ENCODE measurements around the gene URI1. TPM values are rescaled to one million over a fixed set of nuclear protein-coding genes. Genes with fewer than 3 reads are reported as not detected.
"Not testable (repeated sequence)": the region's sequence is repeated elsewhere in the genome, so short reads cannot be mapped to it uniquely, and the experiment has no call there.

The URI1 gene
- total RNA-seq, 1 donor from 2014 or later, result 58.4 TPM

DNA sequence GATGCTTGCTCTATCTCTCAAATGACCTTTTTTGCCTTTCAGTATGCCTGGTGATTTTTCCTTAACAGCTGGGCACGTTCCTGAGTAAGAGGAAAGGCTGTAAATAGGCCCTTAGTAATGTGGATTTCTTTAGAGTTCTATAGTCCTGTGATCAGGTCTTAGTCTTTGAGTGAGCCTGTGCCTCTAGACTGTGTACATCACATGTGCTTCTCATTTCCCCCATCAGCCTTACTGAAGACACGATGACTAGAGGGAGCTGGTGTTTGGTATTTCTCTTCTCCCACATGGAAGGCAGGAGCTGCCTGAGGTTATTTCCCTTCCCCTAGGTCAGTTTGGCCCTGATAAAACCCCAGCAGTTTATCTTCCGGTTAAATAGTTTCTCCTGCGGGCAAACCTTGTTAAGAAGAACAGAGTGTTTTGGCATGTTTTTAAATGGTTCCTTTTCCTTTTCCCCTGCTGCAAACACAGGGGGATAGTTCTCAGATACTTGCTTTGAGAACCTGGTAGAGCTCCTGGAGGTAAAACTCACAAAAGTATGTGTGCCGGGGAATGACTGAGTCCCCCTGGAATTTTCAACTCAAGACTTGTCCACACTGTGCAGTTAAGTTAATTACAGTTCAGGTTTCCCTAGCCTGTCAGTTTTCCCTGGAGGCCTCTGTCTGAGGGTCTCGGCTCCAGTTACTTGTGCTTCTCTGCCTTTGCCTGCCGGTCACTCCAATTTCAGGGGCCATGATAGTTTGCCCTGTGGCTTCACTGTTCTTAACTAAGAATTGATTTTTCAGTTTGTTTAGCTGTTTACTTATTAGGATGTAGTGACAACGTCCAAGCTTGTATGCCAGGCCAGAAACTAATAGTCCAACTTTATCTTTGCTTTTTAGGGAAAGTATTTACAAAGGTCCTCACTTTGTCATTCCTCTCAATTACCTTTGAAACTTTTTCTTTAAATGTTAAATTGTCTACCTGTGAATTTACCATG lies 94.4 kb downstream of the URI1 start:
- TF ChIP-seq, protein P1, sequence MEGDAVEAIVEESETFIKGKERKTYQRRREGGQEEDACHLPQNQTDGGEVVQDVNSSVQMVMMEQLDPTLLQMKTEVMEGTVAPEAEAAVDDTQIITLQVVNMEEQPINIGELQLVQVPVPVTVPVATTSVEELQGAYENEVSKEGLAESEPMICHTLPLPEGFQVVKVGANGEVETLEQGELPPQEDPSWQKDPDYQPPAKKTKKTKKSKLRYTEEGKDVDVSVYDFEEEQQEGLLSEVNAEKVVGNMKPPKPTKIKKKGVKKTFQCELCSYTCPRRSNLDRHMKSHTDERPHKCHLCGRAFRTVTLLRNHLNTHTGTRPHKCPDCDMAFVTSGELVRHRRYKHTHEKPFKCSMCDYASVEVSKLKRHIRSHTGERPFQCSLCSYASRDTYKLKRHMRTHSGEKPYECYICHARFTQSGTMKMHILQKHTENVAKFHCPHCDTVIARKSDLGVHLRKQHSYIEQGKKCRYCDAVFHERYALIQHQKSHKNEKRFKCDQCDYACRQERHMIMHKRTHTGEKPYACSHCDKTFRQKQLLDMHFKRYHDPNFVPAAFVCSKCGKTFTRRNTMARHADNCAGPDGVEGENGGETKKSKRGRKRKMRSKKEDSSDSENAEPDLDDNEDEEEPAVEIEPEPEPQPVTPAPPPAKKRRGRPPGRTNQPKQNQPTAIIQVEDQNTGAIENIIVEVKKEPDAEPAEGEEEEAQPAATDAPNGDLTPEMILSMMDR (IDR thresholded peaks at IDR 0.05; ENCODE audit: unreplicated experiment), result no peak
- Mint-ChIP-seq H3K4me1 (ENCODE audit: low read depth) (peaks cover 21% of the 10 kb centered on the region), H3K4me3 (ENCODE audit: low read depth) (no peak overlapping the region), H3K27ac (peak overlapping the region; percentile 81), H3K27me3 (no peaks in the 10 kb centered on the region), H3K36me3 (ENCODE audit: insufficient read depth) (peaks cover 40% of the 10 kb centered on the region), H3K9me3 (ENCODE audit: low read depth) (peaks cover 27% of the 10 kb centered on the region)
- no peak for DNase-seq (ENCODE audit: low spot score, unreplicated experiment)

DNA sequence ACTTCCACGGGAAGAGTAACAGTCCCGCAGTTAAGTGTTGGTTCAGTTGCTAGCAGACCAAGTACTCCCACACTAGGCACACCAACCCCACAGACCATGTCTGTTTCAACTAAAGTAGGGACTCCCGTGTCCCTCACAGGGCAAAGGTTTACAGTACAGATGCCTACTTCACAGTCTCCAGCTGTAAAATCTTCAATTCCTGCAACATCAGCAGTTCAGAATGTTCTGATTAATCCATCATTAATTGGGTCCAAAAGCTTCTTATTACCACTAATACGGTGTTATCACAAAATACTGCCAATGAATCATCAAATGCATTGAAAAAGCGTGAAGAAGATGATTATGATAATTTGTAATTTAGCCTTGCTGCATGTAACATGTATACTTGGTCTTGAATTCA lies 95.8 kb downstream of the URI1 start:
- TF ChIP-seq, protein P1 (IDR thresholded peaks at IDR 0.05; ENCODE audit: unreplicated experiment), result no peak
- peaks cover 36% of the 10 kb centered on the region for H3K36me3 Mint-ChIP-seq (ENCODE audit: insufficient read depth)
- H3K9me3 Mint-ChIP-seq (ENCODE audit: low read depth), result peaks cover 20% of the 10 kb centered on the region
- no peak overlapping the region for H3K27ac Mint-ChIP-seq
- H3K4me3 Mint-ChIP-seq (ENCODE audit: low read depth), result no peak overlapping the region
- H3K27me3 Mint-ChIP-seq, result no peaks in the 10 kb centered on the region
- H3K4me1 Mint-ChIP-seq (ENCODE audit: low read depth), result peaks cover 21% of the 10 kb centered on the region
- DNase-seq (ENCODE audit: low spot score, unreplicated experiment), result no peak

DNA sequence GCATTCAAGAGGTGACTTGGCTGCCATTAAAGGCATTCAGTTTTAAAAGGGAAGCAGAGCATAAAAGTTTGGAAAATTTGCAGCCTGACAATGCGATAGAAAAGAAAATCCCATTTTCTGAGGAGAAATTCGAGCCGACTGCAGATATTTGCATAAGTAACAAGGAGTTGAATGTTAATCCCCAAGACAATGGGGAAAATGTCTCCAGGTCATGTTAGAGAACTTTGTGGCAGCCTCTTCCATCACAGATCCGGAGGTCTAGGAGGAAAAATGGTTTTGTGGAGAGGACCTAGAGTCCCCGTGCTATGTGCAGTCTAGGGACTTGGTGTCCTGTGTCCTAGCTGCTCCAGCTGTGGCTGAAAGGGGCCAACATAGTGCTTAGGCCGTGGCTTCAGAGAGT lies 99.9 kb downstream of the URI1 start:
- not testable (repeated sequence) for DNase-seq (ENCODE audit: low spot score, unreplicated experiment); H3K4me3 Mint-ChIP-seq (ENCODE audit: low read depth); H3K27ac Mint-ChIP-seq; H3K27me3 Mint-ChIP-seq; H3K4me1 Mint-ChIP-seq (ENCODE audit: low read depth); H3K9me3 Mint-ChIP-seq (ENCODE audit: low read depth)
- peaks cover 24% of the 10 kb centered on the region for H3K36me3 Mint-ChIP-seq (ENCODE audit: insufficient read depth)

DNA sequence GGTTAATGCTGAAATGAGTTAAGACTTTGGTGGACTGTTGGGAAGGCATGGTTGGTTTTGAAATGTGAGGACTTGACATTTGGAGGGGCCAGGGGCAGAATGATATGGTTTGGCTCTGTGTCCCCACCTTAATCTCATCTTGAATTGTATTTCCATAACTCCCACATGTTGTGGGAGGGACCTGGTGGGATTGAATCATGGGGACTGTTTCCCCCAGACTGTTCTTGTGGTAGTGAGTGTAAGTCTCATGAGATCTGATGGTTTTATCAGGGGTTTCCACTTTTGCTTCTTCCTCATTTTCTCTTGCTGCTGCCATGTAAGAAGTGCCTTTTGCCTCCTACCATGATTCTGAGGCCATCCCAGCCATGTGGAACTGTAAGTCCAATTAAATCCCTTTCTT lies 101.0 kb downstream of the URI1 start:
- not testable (repeated sequence) for H3K9me3 Mint-ChIP-seq (ENCODE audit: low read depth); H3K27ac Mint-ChIP-seq; H3K27me3 Mint-ChIP-seq; DNase-seq (ENCODE audit: low spot score, unreplicated experiment); H3K4me3 Mint-ChIP-seq (ENCODE audit: low read depth); H3K4me1 Mint-ChIP-seq (ENCODE audit: low read depth)
- peaks cover 16% of the 10 kb centered on the region for H3K36me3 Mint-ChIP-seq (ENCODE audit: insufficient read depth)

DNA sequence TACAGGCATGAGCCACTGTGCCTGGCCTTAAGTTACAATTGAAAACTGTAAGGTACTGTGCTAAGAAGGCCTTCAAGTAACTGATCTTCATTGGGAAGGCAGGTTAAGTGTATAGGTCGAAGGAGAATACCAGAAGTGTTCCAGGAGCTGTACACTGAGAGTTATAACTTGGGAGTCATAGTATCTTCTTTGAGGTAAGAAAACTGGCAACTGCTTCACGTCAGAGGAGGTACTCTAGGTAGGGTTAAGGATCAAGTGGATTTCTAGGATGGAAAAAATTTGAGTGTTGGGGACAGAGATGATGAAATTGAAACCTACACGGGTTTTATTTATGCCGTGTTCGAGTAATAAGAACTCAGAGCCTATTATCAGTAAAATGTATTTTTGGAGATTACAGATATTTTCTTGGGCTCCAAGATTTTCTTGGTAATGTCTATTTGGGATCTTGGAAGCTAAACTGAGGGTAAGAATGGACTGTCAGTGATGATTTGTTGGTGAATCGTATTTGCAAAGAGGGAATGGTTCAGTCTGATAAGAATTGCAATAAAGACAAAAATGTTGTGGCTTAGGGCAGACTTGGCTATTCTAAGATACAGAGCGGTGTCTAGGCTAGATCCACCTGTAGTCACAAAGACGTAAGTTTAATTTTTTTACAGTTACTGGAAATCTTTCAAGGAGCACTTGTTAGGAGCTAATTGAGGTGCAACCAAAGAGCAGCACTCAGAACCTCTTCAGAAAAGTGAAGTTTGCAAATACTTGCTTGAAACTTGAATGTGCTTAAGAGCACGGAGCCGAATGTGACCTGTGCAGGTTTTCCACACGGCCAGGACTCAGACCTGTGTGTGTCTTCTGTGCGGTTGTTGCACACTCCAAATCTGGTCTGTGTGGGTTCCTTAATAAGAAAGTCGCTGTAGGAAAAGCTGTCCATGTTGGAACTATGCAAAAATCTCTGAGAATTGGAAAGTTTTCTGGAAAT lies 102.5 kb downstream of the URI1 start:
- Mint-ChIP-seq H3K36me3 (ENCODE audit: insufficient read depth) (peaks cover 11% of the 10 kb centered on the region), H3K4me3 (ENCODE audit: low read depth) (no peak overlapping the region), H3K27ac (no peak overlapping the region), H3K4me1 (ENCODE audit: low read depth) (peaks cover 2% of the 10 kb centered on the region), H3K9me3 (ENCODE audit: low read depth) (no peaks in the 10 kb centered on the region), H3K27me3 (no peaks in the 10 kb centered on the region)
- DNase-seq (ENCODE audit: low spot score, unreplicated experiment), result no peak
- TF ChIP-seq, protein P1 (IDR thresholded peaks at IDR 0.05; ENCODE audit: unreplicated experiment), result no peak

DNA sequence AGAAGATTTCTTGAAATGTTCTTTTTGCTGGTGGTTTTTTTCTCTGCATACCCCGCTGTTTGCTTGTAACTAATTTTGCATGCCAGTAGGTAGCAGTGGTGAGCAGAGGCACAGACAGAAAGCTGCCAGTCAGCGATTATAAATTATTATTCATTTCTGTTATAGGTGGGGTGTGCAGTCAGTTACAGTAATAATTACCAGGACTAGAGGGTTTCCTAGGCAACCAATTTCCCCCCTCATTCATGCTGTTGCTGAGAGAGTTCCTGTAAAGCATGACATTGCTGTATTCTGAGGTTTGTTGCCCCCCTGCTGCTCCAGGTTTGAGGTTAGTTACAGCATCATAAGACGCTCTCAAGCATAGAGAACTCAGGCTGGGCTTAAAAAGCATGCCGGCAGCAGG lies 104.5 kb downstream of the URI1 start:
- TF ChIP-seq, protein P1 (IDR thresholded peaks at IDR 0.05; ENCODE audit: unreplicated experiment), result peak; percentile 51
- no peak for DNase-seq (ENCODE audit: low spot score, unreplicated experiment)
- H3K4me1 Mint-ChIP-seq (ENCODE audit: low read depth), result peaks cover 8% of the 10 kb centered on the region
- H3K36me3 Mint-ChIP-seq (ENCODE audit: insufficient read depth), result peaks cover 5% of the 10 kb centered on the region
- no peak overlapping the region for H3K4me3 Mint-ChIP-seq (ENCODE audit: low read depth)
- H3K27ac Mint-ChIP-seq, result no peak overlapping the region
- H3K9me3 Mint-ChIP-seq (ENCODE audit: low read depth), result no peaks in the 10 kb centered on the region
- peaks cover 2% of the 10 kb centered on the region for H3K27me3 Mint-ChIP-seq
